HepG2 (cell line): ENCODE results near the gene ADSS1.

Source experiments
- BATF2 ChIP-seq: sonication (generic); formaldehyde crosslinking; IDR thresholded peaks from 2 replicates; pipeline ENCODE4 v1.8.0; 2022; ENCODE audit warnings: mild to moderate bottlenecking, missing genetic modification reagents, moderate library complexity
- CTCF ChIP-seq: sonication (generic); formaldehyde crosslinking; IDR thresholded peaks from 2 replicates; pipeline ENCODE4 v1.5.0; 2020; ENCODE audit warnings: mild to moderate bottlenecking, missing genetic modification reagents, moderate library complexity
- ESRRA ChIP-seq: sonication (generic); formaldehyde crosslinking; IDR thresholded peaks from 2 replicates; pipeline ENCODE4 v1.5.1; 2020; ENCODE audit warnings: mild to moderate bottlenecking, low read depth, missing genetic modification reagents
- HOXD1 ChIP-seq: sonication (generic); formaldehyde crosslinking; IDR thresholded peaks from 2 replicates; pipeline ENCODE4 v1.5.0; 2020; ENCODE audit warnings: missing genetic modification reagents
- ISX ChIP-seq: sonication (generic); formaldehyde crosslinking; conservative IDR thresholded peaks from 2 replicates; pipeline ENCODE4 v1.5.0; 2020; ENCODE audit warnings: missing genetic modification reagents
- POLR2AphosphoS5 ChIP-seq: IDR thresholded peaks from 2 replicates; pipeline ENCODE4 v1.6.1; 2012; ENCODE audit warnings: low read depth, low read length
- RBM39 ChIP-seq: fragments of 200-400 bp; formaldehyde crosslinking; IDR thresholded peaks from one replicate; pipeline ENCODE4 v1.6.1; 2018; ENCODE audit warnings: antibody characterized with exemption, mild to moderate bottlenecking, low read depth, low read length; ENCODE audit not compliant: poor library complexity, severe bottlenecking
- TRIM24 ChIP-seq: sonication (generic); formaldehyde crosslinking; IDR thresholded peaks from 2 replicates; pipeline ENCODE4 v1.8.0; 2022; ENCODE audit warnings: mild to moderate bottlenecking, missing genetic modification reagents
- ZNF138 ChIP-seq: sonication (generic); formaldehyde crosslinking; IDR thresholded peaks from 2 replicates; pipeline ENCODE4 v1.5.0; 2020; ENCODE audit warnings: mild to moderate bottlenecking, low read depth, missing genetic modification reagents
- ZNF772 ChIP-seq: sonication (generic); formaldehyde crosslinking; IDR thresholded peaks from 2 replicates; pipeline ENCODE4 v1.5.0; 2020; ENCODE audit warnings: mild to moderate bottlenecking, missing genetic modification reagents

- TF ChIP-seq ESRRA (CRISPR knock-in tag) (no peak), ISX (CRISPR knock-in tag) (no peak), RBM39 (no peak), BATF2 (CRISPR knock-in tag) (no peak), ZNF772 (CRISPR knock-in tag) (no peak), TRIM24 (CRISPR knock-in tag) (no peak), POLR2AphosphoS5 (no peak), CTCF (CRISPR knock-in tag) (no peak), ZNF138 (CRISPR knock-in tag) (no peak), HOXD1 (CRISPR knock-in tag) (no peak)
Observed at GRCh38 chr14:104750056-104750752, 26.2 kb downstream of the ADSS1 start.
